ENCODE results near the gene DLEC1. TPM values are rescaled to one million over a fixed set of nuclear protein-coding genes. Genes with fewer than 3 reads are reported as not detected.

The DLEC1 gene
- total RNA-seq, 4 donors from 2014 or later: 0.19 to 2.1 (median 0.50) TPM

GRCh38 chr3:38167591-38167990 lies 128.6 kb downstream of the DLEC1 start:
- Histone ChIP-seq H3K27ac (no peak overlapping the region), H3K4me1 (peaks cover 34% of the 10 kb centered on the region), H3K9me3 (no peaks in the 10 kb centered on the region), H3K4me3 (no peak overlapping the region), H3K36me3 (no peaks in the 10 kb centered on the region), H3K27me3 (no peaks in the 10 kb centered on the region)
- no peak for DNase-seq (ENCODE audit: low spot score in 2 of 2)
- WGBS: 88% methylated on average over 4 of the region's 4 CpGs
- no peak for TF ChIP-seq EP300 (IDR thresholded peaks at IDR 0.05)
- TF ChIP-seq CTCF (IDR thresholded peaks at IDR 0.05): no peak
- no peak for TF ChIP-seq POLR2AphosphoS5 (IDR thresholded peaks at IDR 0.05)
- no peak for TF ChIP-seq POLR2A (IDR thresholded peaks at IDR 0.05)

GRCh38 chr3:38168151-38169026 lies 129.4 kb downstream of the DLEC1 start:
- TF ChIP-seq EP300 (IDR thresholded peaks at IDR 0.05): no peak
- TF ChIP-seq POLR2AphosphoS5 (IDR thresholded peaks at IDR 0.05): no peak
- TF ChIP-seq CTCF (IDR thresholded peaks at IDR 0.05): no peak
- no peak for TF ChIP-seq POLR2A (IDR thresholded peaks at IDR 0.05)
- no peaks in the 10 kb centered on the region for H3K27me3 ChIP-seq
- no peak overlapping the region for H3K27ac ChIP-seq
- H3K36me3 ChIP-seq: no peaks in the 10 kb centered on the region
- WGBS: 86% methylated on average over 4 of the region's 4 CpGs
- peaks cover 34% of the 10 kb centered on the region for H3K4me1 ChIP-seq
- no peak for DNase-seq (ENCODE audit: low spot score in 2 of 2)
- no peaks in the 10 kb centered on the region for H3K9me3 ChIP-seq
- H3K4me3 ChIP-seq: no peak overlapping the region

GRCh38 chr3:38169027-38169317 lies 130.0 kb downstream of the DLEC1 start:
- Histone ChIP-seq H3K4me1 (peaks cover 39% of the 10 kb centered on the region), H3K36me3 (no peaks in the 10 kb centered on the region), H3K9me3 (no peaks in the 10 kb centered on the region), H3K27me3 (no peaks in the 10 kb centered on the region), H3K4me3 (no peak overlapping the region), H3K27ac (no peak overlapping the region)
- no peak for DNase-seq (ENCODE audit: low spot score in 2 of 2)
- WGBS: 42% methylated on average over 1 of the region's 1 CpG
- TF ChIP-seq CTCF (IDR thresholded peaks at IDR 0.05) (no peak), EP300 (IDR thresholded peaks at IDR 0.05) (no peak), POLR2AphosphoS5 (IDR thresholded peaks at IDR 0.05) (no peak), POLR2A (IDR thresholded peaks at IDR 0.05) (no peak)

DNA sequence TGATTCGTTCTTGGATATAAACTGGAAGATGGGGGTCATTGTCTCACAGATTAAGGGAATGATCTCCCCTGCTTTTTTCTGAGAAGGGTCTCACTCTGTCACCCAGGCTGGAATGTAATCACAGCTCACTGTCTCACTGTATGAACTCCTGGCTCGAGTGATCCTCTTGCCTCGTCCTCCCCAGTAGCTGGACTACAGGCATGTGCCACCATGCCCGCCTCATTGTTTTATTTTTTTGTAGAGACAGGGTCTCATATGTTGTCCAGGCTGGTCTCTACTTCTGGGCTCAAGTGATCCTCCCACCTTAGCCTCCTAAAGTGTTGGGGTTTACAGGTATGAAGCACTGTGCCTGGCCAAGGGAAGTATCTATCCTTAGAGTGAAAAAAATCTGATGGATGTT lies 131.7 kb downstream of the DLEC1 start:
- no peak overlapping the region for H3K27ac ChIP-seq
- peaks cover 35% of the 10 kb centered on the region for H3K4me1 ChIP-seq
- no peaks in the 10 kb centered on the region for H3K9me3 ChIP-seq
- no peaks in the 10 kb centered on the region for H3K27me3 ChIP-seq
- WGBS: 85% methylated on average over 4 of the region's 4 CpGs
- no peaks in the 10 kb centered on the region for H3K36me3 ChIP-seq
- TF ChIP-seq CTCF (IDR thresholded peaks at IDR 0.05) (no peak), POLR2AphosphoS5 (IDR thresholded peaks at IDR 0.05) (no peak), EP300 (IDR thresholded peaks at IDR 0.05) (no peak), POLR2A (IDR thresholded peaks at IDR 0.05) (no peak)
- no peak overlapping the region for H3K4me3 ChIP-seq
- no peak for DNase-seq (ENCODE audit: low spot score in 2 of 2)

GRCh38 chr3:38171622-38172021 lies 132.6 kb downstream of the DLEC1 start:
- Histone ChIP-seq H3K36me3 (no peaks in the 10 kb centered on the region), H3K4me3 (no peak overlapping the region), H3K4me1 (peaks cover 28% of the 10 kb centered on the region), H3K27ac (no peak overlapping the region), H3K27me3 (no peaks in the 10 kb centered on the region), H3K9me3 (no peaks in the 10 kb centered on the region)
- DNase-seq (ENCODE audit: low spot score in 2 of 2): no peak
- no peak for TF ChIP-seq EP300 (IDR thresholded peaks at IDR 0.05)
- 76% methylated on average over 2 of the region's 2 CpGs for WGBS

Other genes starting within 250 kb of the DLEC1 start
- gene CTDSPL, start 177.3 kb upstream of the DLEC1 start, total RNA-seq: 100 to 1,000 TPM in 3 of 4 donors, 10 to 100 TPM in 1; 78.9 to 130 (median 111) TPM
- 10 to 100 TPM; 13.2 to 16.7 (median 15.0) TPM for gene VILL, start 48.4 kb upstream of the DLEC1 start, total RNA-seq
- gene PLCD1, start 9.6 kb upstream of the DLEC1 start, total RNA-seq: 10 to 100 TPM; 32.3 to 42.2 (median 39.3) TPM
- 10 to 100 TPM; 29.3 to 54.5 (median 51.4) TPM for gene ACAA1, start 97.9 kb downstream of the DLEC1 start, total RNA-seq
- gene MYD88, start 99.5 kb downstream of the DLEC1 start, total RNA-seq: 10 to 100 TPM; 21.6 to 33.2 (median 28.1) TPM
- gene OXSR1, start 126.3 kb downstream of the DLEC1 start, total RNA-seq: 10 to 100 TPM; 25.4 to 37.4 (median 29.5) TPM
- gene SLC22A13, start 226.6 kb downstream of the DLEC1 start, total RNA-seq: 1 to 10 TPM in 1 of 4 donors, under 1 TPM in 1, not detected in 2; 0.21 to 1.3 TPM
- under 1 TPM in 1 of 4 donors, not detected in 3; 0.64 TPM for gene SLC22A14, start 243.1 kb downstream of the DLEC1 start, total RNA-seq

Data from suprapubic skin (tissue), 4 donors.